Vagina (tissue), 2 donors: Measurements from ENCODE around the gene SRA1. TPM values are rescaled to one million over a fixed set of nuclear protein-coding genes. Genes with fewer than 3 reads are reported as not detected.
"Not testable (repeated sequence)": the region's sequence is repeated elsewhere in the genome, so short reads cannot be mapped to it uniquely, and the experiment has no call there.

Source experiments
- DNase-seq, 2 donors: peaks; one replicate each; pipeline ENCODE4 v3.0.0-alpha.2; 2017; ENCODE audit errors: extremely low spot score in 2 of 2
- H3K27ac ChIP-seq: fragments of 200-600 bp; sonication (generic); one replicate; pipeline ENCODE4 v1.5.1; 2019
- H3K27me3 ChIP-seq: fragments of 200-600 bp; sonication (generic); one replicate; pipeline ENCODE4 v1.5.1; 2019
- H3K36me3 ChIP-seq, 2 donors: fragments of 200-600 bp; sonication (generic); one replicate each; pipeline ENCODE4 v1.5.1; 2017 to 2019
- H3K4me1 ChIP-seq: fragments of 200-600 bp; sonication (generic); one replicate; pipeline ENCODE4 v1.5.1; 2019
- H3K4me3 ChIP-seq, 2 donors: fragments of 200-600 bp; sonication (generic); 1 replicate in 1 of 2; 2 replicates in 1 of 2; pipeline ENCODE4 v1.5.1; 2016 to 2019
- H3K9me3 ChIP-seq: fragments of 200-600 bp; sonication (generic); one replicate; pipeline ENCODE4 v1.5.1; 2019
- CTCF ChIP-seq, 3 experiments: fragments of 450-650 bp in 2 of 3; fragments of 200-600 bp in 1 of 3; sonication (generic) in 1 of 3; IDR thresholded peaks; one replicate each; pipeline ENCODE4 v1.5.1; 2017 to 2019; ENCODE audit warnings: antibody characterized with exemption in 3 of 3, mild to moderate bottlenecking in 2 of 3, moderate library complexity in 2 of 3
- POLR2A ChIP-seq, 2 donors: fragments of 450-650 bp; IDR thresholded peaks; one replicate each; pipeline ENCODE4 v1.6.1; 2017; ENCODE audit warnings: antibody characterized with exemption in 2 of 2, mild to moderate bottlenecking in 2 of 2, moderate library complexity in 2 of 2
- POLR2AphosphoS5 ChIP-seq, 2 donors: sonication (generic); formaldehyde crosslinking; IDR thresholded peaks; one replicate each; pipeline ENCODE4 v1.9.0; 2017; ENCODE audit warnings: antibody characterized with exemption in 2 of 2, mild to moderate bottlenecking in 2 of 2, low read depth in 1 of 2; ENCODE audit not compliant: insufficient read depth in 1 of 2
- intact Hi-C: fragments of 100-400 bp; cut with DNase I; formaldehyde crosslinking; loops from one replicate; pipeline ENCODE4 v1.15.1; 2023
- total RNA-seq: library from RNA; depleted of rRNA; stranded (reverse); fragments of >200 nt; gene quantifications from one replicate; pipeline ENCODE4 v1.2.3, GENCODE V29; 2016

The SRA1 gene
- 20.4 TPM for total RNA-seq

- intact Hi-C loops, result no loop called here
- no peak for TF ChIP-seq CTCF (IDR thresholded peaks at IDR 0.05)
- TF ChIP-seq POLR2AphosphoS5 (IDR thresholded peaks at IDR 0.05; ENCODE audit: insufficient read depth in 1 of 2, low read depth in 1 of 2), result peak; percentile 97 to 98
- TF ChIP-seq POLR2A (IDR thresholded peaks at IDR 0.05), result peak; percentile 47 to 85
- Histone ChIP-seq H3K36me3 (peaks cover 0 to 12% of the 10 kb centered on the region in 2 donors), H3K4me3 (peak within 1 kb of the TSS; percentile 74 to 83), H3K27ac (peak within 1 kb of the TSS; percentile 79), H3K27me3 (no peaks in the 10 kb centered on the region), H3K4me1 (peaks cover 35% of the 10 kb centered on the region), H3K9me3 (no peaks in the 10 kb centered on the region)
- no peak for DNase-seq
Measured at GRCh38 chr5:140557136-140557805, at the start of gene SRA1. SRA1 (minus strand) TSS chr5:140557473; CDS start chr5:140557452, 21 bp downstream.

DNA sequence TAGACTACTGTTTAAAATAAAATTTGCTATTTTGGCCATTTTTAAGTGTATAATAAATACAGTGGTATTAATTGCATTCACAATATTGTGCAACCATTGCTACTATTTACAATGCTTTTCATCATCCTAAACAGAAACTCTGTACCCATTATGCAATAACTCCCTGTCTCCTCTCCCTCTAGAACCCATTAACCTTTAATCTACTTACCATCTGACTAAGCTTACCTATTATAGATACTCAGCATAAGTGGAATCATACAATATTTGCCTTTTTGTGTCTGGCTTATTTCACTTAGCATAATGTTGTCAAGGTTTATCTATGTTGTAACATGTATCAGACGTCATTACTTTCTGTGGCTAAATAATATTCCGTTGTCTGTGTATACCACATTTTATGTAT lies 49.8 kb upstream of the SRA1 start:
- H3K4me3 ChIP-seq, result no peak overlapping the region
- H3K27ac ChIP-seq, result no peak overlapping the region
- TF ChIP-seq CTCF (IDR thresholded peaks at IDR 0.05) (no peak), POLR2A (IDR thresholded peaks at IDR 0.05) (no peak), POLR2AphosphoS5 (IDR thresholded peaks at IDR 0.05; ENCODE audit: insufficient read depth in 1 of 2, low read depth in 1 of 2) (no peak)
- peaks cover 6% of the 10 kb centered on the region for H3K4me1 ChIP-seq
- H3K27me3 ChIP-seq, result no peaks in the 10 kb centered on the region
- intact Hi-C loops, result no loop called here
- no peak for DNase-seq
- no peaks in the 10 kb centered on the region for H3K36me3 ChIP-seq
- no peaks in the 10 kb centered on the region for H3K9me3 ChIP-seq

DNA sequence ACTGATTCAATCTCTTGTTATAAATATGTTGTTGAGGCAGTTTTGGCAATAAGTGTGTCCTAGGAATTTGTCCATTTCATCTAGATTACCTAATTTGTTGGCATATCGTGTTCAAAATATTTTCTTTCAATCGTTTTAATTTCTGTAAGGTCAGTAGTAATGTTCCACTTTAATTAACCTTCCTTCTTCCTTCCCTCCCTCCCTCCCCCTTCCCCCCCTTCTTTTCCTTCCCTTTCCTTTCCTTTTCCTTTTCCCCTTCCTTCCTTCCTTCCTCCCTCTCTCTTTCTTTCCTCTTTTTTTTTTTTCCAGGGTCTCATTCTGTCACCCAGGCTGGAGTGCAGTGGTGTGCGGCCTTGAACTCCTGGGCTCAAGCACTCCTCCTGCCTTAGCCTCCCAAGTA lies 48.6 kb upstream of the SRA1 start:
- intact Hi-C loops, result no loop called here
- Histone ChIP-seq H3K36me3 (no peaks in the 10 kb centered on the region), H3K9me3 (no peaks in the 10 kb centered on the region), H3K4me1 (peaks cover 6% of the 10 kb centered on the region), H3K27ac (no peak overlapping the region), H3K4me3 (no peak overlapping the region), H3K27me3 (no peaks in the 10 kb centered on the region)
- TF ChIP-seq POLR2AphosphoS5 (IDR thresholded peaks at IDR 0.05; ENCODE audit: insufficient read depth in 1 of 2, low read depth in 1 of 2) (no peak), POLR2A (IDR thresholded peaks at IDR 0.05) (no peak), CTCF (IDR thresholded peaks at IDR 0.05) (no peak)
- DNase-seq, result no peak

DNA sequence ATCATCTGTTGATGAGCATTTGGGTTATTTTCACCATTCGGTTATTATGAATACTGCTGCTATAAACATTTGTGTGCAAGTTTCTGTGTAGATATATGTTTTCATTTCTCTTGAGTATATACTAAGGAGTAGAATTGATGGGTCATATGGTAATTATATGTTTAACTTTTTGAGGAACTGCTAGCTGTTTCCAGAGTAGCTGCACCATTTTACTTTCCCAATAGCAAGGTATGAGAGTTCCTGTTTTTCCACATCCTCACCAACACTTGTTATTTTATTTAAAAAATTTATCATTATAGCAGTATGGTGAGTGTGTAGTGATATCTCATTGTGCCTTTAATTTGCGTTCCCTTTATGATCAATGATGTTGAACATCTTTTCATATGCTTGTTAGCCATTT lies 46.5 kb upstream of the SRA1 start:
- Histone ChIP-seq H3K27me3 (no peaks in the 10 kb centered on the region), H3K27ac (no peak overlapping the region), H3K4me1 (no peaks in the 10 kb centered on the region), H3K36me3 (no peaks in the 10 kb centered on the region), H3K9me3 (no peaks in the 10 kb centered on the region), H3K4me3 (no peak overlapping the region)
- no peak for DNase-seq
- intact Hi-C loops, result no loop called here
- TF ChIP-seq CTCF (IDR thresholded peaks at IDR 0.05) (no peak), POLR2A (IDR thresholded peaks at IDR 0.05) (no peak), POLR2AphosphoS5 (IDR thresholded peaks at IDR 0.05; ENCODE audit: insufficient read depth in 1 of 2, low read depth in 1 of 2) (no peak)

- H3K9me3 ChIP-seq, H3K4me3 ChIP-seq, DNase-seq, H3K27ac ChIP-seq, H3K36me3 ChIP-seq, intact Hi-C loops, H3K4me1 ChIP-seq, H3K27me3 ChIP-seq: not testable (repeated sequence)
Measured at GRCh38 chr5:140603446-140603698, 46.1 kb upstream of the SRA1 start.
